HCT116 (cell line): Measurements from ENCODE around the gene CREG2.

Experiments
- CBX3 ChIP-seq: IDR thresholded peaks from 2 replicates; pipeline ENCODE4 v1.6.1; 2012; ENCODE audit warnings: low read depth
- CEBPB ChIP-seq: IDR thresholded peaks from 2 replicates; pipeline ENCODE4 v1.6.1; 2012; ENCODE audit warnings: low read depth
- CTCF ChIP-seq, 3 experiments: fragments of 200-600 bp in 1 of 3; sonication (generic) in 1 of 3; IDR thresholded peaks in 2 of 3; conservative IDR thresholded peaks in 1 of 3; 2 replicates each; pipeline ENCODE4 v1.5.1; 2012 to 2017; ENCODE audit warnings: low read depth in 2 of 3, low read length in 2 of 3, antibody characterized with exemption in 1 of 3, borderline replicate concordance in 1 of 3, control low read depth in 1 of 3, mild to moderate bottlenecking in 1 of 3, mixed read lengths in 1 of 3, mixed run types in 1 of 3, moderate library complexity in 1 of 3; ENCODE audit not compliant: insufficient read depth in 1 of 3
- ELF1 ChIP-seq: IDR thresholded peaks from 2 replicates; pipeline ENCODE4 v1.6.1; 2012; ENCODE audit warnings: low read depth, borderline replicate concordance
- EZH2 ChIP-seq: fragments of 200-600 bp; sonication (generic); IDR thresholded peaks from 2 replicates; pipeline ENCODE4 v1.6.1; 2017; ENCODE audit warnings: antibody characterized with exemption, mixed run types
- EZH2phosphoT487 ChIP-seq: fragments of 200-600 bp; IDR thresholded peaks from 2 replicates; pipeline ENCODE4 v1.6.1; 2018; ENCODE audit warnings: antibody characterized with exemption, borderline replicate concordance
- MAX ChIP-seq: IDR thresholded peaks from 2 replicates; pipeline ENCODE4 v1.6.1; 2012
- POLR2A ChIP-seq: IDR thresholded peaks from 2 replicates; pipeline ENCODE4 v1.7.0; 2011; ENCODE audit warnings: borderline replicate concordance; ENCODE audit not compliant: insufficient read depth, insufficient read length; ENCODE audit errors: extremely low read depth
- POLR2AphosphoS5 ChIP-seq: IDR thresholded peaks from 2 replicates; pipeline ENCODE4 v1.6.1; 2011; ENCODE audit warnings: mild to moderate bottlenecking, low read depth, low read length, moderate library complexity
- RAD21 ChIP-seq: IDR thresholded peaks from 2 replicates; pipeline ENCODE4 v1.6.1; 2012; ENCODE audit warnings: low read depth, mild to moderate bottlenecking
- SP1 ChIP-seq: IDR thresholded peaks from 2 replicates; pipeline ENCODE4 v1.6.1; 2012; ENCODE audit warnings: low read depth
- ZNF274 ChIP-seq: fragments of 200-500 bp; sonication (Bioruptor generic); IDR thresholded peaks from 2 replicates; pipeline ENCODE4 v1.6.1; 2014; ENCODE audit warnings: mild to moderate bottlenecking, low read depth, low read length, inconsistent platforms

- TF ChIP-seq CTCF (IDR thresholded peaks at IDR 0.05 in 2 of 3, conservative IDR thresholded peaks at IDR 0.05 in 1 of 3; ENCODE audit: borderline replicate concordance in 1 of 3, insufficient read depth in 1 of 3, low read depth in 2 of 3, low read length in 2 of 3) (no peak), ZNF274 (no peak), POLR2A (no peak), POLR2AphosphoS5 (peak; percentile 39; the same call in 1 of the 2 replicates), RAD21 (no peak), CEBPB (peak; percentile 72), EZH2 (no peak), MAX (no peak), EZH2phosphoT487 (no peak), SP1 (peak; percentile 82), CBX3 (0 out of 2 replicates have a peak, but pooled peaks have one; percentile 68), ELF1 (no peak)
These were observed 27.1 kb downstream of the CREG2 start for GRCh38 chr2:101360232-101360631.
